CD4-positive, alpha-beta T cell treated with Interleukin-17A for 4 hours (primary cell): ENCODE results near the gene CD47.

Source experiments
- DNase-seq: peaks from one replicate; pipeline ENCODE4 v3.0.0-alpha.2; 2020; ENCODE audit warnings: mixed read lengths

The CD47 gene

GRCh38 chr3:108090049-108090700 lies 656 bp downstream of the CD47 start:
- DNase-seq = peak; percentile 56

- no peak for DNase-seq
Observed at GRCh38 chr3:108089579-108089978, 1.3 kb downstream of the CD47 start.

DNA sequence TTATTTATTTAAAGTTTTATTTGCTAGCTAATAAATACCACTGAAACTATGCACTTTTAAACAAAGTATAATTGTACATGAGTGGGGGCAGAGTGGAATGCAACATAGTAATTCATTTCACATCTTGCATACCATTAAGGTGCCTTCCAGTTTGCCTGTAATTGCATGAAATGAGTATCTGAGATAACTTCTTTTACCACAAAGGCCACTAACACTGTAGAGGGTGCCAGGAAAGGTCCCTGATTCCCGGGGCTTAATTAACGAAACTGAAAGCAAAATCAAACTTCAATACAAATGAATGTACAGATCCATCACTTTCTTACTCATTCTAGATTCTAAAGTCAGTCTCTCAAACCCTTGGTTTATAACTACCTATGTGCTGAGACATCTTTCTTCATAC lies 2.1 kb downstream of the CD47 start:
- DNase-seq = peak; percentile 17

DNA sequence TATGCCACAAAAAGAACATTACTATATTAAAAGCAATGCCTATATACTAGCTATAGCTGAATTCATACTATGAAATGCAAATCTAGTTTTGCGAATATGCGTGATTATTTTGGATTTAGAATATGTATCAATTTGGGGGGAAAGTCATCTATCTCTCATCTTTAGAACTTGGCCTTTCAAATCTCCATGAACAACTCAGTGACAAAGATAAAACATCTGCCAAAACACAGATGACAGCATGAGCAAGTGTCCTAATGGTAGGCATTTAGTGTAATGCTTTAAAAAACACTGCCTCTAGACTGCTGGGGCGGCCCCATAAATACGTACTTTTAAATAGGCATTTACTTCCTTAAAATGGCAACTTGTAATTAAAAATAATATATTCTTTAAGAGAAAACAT lies 2.7 kb downstream of the CD47 start:
- DNase-seq = no peak

- no peak for DNase-seq
Observed at GRCh38 chr3:108086653-108087052, 4.2 kb downstream of the CD47 start.

- no peak for DNase-seq
Observed at GRCh38 chr3:108085810-108086350, 5.0 kb downstream of the CD47 start.

DNA sequence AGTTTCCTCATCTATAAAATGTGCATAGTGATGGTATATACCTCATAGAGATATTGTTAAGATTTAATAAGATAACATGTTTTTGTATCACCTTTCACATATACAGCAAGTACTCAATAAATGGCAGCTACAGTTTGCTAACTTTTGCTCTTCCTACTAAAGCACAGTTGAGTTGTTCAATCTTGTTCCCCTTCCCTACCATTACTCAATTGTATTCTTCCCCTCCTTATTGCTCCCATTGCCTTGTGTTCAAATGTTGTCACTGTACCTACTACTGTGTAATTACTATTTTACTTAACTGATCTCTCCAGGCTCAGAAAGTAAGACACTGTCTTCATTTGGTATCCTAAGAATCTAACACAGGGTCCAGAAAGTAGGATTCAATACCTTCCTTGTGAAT lies 5.5 kb downstream of the CD47 start:
- no peak for DNase-seq

DNA sequence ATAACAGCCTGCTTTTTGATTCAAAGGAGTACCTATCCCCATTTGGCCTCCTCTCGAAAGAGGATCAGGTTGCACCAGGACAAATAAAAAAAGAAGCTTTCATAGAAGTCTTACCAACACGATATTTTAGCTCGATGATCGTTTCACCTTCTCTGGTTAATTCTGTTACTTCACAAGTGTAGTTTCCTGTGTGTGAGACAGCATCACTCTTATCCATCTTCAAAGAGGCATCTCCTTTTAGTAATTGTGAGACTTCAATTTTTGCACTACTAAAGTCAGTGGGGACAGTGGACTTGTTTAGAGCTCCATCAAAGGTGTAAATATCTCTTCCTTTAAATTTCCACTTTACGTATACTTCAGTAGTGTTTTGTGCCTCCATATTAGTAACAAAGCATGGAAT lies 11.0 kb downstream of the CD47 start:
- DNase-seq = no peak

DNA sequence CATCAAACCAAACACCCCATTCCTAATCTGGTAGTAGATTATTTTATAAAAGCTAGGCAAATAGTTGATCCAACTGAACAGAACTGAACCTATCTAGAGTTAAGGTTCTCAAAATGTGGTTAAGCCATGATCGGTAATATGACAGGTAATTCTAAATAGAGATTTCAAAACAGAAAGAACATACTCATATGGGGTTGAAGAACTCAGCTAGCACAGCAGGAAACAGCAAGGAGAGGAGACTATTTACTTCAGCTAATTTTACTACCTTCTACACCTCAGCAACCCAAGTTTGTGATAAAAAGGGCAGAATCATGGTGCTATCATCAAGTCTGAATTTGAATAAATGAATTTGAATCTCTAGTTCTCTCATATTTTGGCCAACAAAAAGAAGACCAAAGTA lies 11.8 kb downstream of the CD47 start:
- no peak for DNase-seq

- DNase-seq = no peak
Observed at GRCh38 chr3:108076564-108076963, 14.3 kb downstream of the CD47 start.

DNA sequence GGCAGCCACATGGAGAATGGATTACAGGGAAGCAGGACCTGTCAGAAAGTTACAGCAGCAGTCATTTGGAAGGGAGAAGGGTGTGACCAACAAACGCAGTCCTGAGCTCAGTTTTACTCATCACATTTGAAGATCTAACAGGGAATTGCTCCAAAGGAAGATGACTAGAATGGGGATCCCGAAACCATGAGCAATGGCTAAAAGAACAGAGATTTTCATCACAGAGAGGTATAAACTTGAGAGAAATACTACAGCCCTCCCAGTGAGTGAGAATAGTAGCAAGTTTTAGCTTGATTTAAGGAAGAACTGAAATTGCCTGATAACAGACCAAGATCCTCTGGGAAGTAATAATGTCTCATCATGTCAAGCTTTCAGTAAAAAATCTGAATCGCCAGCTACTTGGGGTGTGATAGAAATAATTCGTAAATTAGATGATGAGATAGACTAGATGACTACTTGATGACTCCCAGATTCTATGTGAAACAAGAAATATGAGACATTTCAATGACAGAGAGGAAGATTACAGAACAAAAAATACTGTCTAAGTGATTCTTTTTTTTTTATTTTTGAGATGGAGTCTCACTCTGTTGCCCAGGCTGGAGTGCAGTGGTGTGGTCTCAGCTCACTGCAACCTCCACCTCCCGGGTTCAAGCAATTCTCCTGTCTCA lies 16.9 kb downstream of the CD47 start:
- DNase-seq = no peak

- no peak for DNase-seq
Observed at GRCh38 chr3:108071368-108071767, 19.5 kb downstream of the CD47 start.

DNA sequence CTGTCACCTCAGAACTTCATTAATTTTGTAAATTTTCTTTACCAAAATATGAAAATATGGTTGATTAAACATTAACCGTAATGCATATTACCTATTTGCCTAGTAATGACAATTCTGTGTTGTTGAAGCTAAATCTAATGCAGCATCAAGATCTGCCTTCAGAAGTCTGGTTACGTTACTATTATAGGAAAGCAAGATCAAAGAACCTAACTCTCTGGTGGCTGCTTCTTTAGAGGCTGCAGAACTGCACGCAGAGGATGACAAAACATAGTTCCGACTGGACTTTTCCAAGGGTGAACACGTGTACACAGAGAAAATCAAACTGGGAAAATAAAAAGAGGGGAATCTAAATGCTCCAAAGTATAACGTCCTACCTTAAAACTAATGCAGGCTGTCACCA lies 20.5 kb downstream of the CD47 start:
- DNase-seq = no peak

DNA sequence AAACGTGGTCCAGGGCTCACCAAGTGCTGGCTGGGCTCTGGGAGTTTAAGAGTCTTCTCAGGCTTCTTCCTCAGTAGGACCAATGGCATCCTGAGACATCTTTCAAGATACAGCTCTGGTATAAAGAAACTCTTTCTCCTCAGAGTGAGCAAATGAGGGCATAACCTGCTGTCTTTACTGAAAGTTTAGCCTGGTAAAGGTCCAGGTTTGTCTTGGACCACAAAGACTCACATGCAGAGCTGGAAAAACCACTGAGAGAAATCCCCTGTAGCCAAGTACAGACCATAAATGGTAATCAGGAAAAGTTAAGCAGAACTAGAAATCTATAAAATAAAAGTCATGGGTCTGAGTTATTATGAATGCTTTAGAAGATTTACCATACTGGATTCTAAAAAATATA lies 23.1 kb downstream of the CD47 start:
- DNase-seq = no peak

GRCh38 chr3:108065096-108065495 lies 25.7 kb downstream of the CD47 start:
- no peak for DNase-seq

- no peak for DNase-seq
Observed at GRCh38 chr3:108064293-108064887, 26.4 kb downstream of the CD47 start.

DNA sequence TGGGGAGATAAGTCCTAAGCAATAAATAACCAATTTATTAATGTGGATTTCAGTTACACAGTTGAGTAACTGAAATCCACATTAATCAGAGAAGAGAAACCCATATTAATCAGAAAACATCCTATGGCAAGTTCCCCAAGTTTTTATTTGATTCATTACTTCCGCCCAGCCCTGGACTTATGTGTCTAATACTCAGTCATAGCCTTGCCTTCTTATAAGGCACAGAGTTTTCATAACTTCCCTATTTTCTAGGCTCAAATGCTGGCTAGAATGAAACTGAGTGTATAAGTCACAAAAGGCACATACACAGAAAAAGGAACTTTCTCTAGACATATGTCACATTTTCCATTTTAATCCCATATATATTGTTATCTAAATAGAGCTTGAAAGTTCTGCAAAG lies 28.8 kb downstream of the CD47 start:
- no peak for DNase-seq

DNA sequence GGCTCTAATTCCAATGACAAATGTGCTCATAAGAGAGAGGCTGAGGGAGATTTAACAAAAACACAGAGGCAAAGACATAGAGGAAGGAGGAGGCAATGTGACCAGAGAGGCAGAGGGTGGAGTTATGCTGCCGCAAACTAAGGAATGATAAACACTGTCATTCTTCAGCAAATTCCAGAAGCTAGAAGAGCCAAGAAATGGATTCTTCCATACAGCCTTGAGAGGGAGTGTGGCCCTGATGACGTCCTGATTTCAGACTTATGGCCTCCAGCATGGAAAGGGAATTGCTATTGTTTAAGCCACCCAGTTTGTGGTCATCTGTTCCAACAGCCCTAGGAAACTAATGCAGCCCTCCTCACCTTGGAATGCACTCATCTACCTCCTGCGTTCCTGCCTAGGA lies 30.5 kb downstream of the CD47 start:
- DNase-seq = no peak

DNA sequence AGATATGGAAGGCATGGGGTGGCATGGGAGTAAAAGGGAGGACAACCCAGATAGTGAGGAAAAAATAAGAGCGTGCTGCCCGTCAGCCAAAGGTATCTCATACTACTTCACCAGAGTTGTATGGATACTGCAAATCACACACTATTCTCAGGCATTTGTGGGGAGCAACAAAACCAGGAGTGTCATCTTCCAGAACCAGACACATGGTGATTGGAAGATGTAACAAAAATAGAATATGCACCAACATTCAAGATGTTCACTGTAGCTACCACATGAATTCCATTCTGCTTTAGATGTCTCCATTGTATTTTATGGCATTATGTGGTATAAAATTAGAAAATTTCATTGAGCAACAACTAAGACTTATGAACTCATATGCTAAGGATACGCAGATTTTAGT lies 34.9 kb downstream of the CD47 start:
- DNase-seq = no peak

- no peak for DNase-seq
Observed at GRCh38 chr3:108054935-108055334, 35.9 kb downstream of the CD47 start.

DNA sequence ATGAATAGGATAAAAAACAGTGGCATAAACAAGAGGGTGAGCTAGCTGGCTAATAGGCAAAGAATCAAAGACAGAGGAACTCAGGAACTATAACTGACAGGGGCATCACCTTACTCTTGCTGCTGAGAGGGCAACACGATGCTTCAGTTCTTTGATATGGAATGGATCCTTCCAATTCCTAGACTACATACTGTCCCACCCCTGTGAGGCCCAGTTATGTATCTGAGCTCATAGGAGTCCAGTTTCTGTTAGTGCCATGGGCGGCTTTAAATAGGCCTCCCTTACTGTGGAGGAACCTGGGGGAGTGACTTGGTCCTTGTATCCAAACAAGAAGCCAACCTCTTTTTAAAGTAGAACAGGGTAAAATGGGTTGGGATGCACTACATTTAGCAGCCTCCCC lies 37.3 kb downstream of the CD47 start:
- DNase-seq = no peak

GRCh38 chr3:108053067-108053466 lies 37.8 kb downstream of the CD47 start:
- no peak for DNase-seq

DNA sequence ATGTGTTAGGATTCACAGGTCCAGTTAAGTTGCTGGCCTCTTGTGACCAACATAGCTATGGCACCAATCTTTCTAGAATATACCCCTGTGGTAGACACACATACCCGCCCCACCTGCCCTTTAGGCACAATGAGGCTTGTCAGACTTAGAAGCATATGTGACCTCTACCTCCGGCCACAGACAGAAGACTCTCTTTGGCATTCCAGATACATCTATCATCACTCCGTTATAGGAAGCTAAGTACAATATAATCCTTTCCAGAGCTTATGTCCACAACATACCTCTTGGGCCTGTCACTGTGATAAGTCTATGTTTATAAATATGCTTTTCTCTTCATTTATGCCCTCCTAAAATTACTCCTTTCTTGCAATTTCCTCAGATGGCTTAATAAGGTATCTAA lies 39.8 kb downstream of the CD47 start:
- DNase-seq = no peak

DNA sequence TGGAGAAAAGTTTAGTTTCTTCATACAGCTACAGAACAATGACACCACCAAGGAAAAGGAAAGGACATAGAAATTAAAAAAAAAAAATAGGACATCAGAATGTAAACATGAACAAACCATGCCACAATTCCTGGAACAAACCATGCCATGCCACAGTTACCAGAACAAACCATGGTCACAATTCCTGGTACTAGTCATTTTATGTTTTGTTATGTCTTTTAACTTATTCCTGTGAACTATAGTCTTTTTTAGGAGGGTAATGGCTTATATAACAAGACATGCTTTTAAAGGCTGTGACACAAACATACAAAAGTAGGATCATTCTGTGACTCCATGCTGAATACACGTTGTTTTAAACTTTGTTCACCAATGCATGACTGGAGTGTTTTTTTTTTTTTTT lies 42.8 kb downstream of the CD47 start:
- DNase-seq = no peak
